HepG2 (cell line): ENCODE measurements around the gene VANGL2.

ENCODE experiments used
- CTCF ChIP-seq: sonication (generic); formaldehyde crosslinking; IDR thresholded peaks from 2 replicates; pipeline ENCODE4 v1.5.0; 2020; ENCODE audit warnings: mild to moderate bottlenecking, missing genetic modification reagents, moderate library complexity
- ELF4 ChIP-seq: sonication (generic); formaldehyde crosslinking; IDR thresholded peaks from 2 replicates; pipeline ENCODE4 v1.5.0; 2020; ENCODE audit warnings: missing genetic modification reagents, mild to moderate bottlenecking, moderate library complexity, borderline replicate concordance
- HCFC1 ChIP-seq: fragments of 150-350 bp; IDR thresholded peaks from 2 replicates; pipeline ENCODE4 v1.6.1; 2014; ENCODE audit warnings: low read depth, low read length
- MXD3 ChIP-seq: IDR thresholded peaks from 2 replicates; pipeline ENCODE4 v1.6.1; 2016; ENCODE audit warnings: mild to moderate bottlenecking, missing biosample characterization, missing genetic modification reagents
- POLR2AphosphoS5 ChIP-seq: IDR thresholded peaks from 2 replicates; pipeline ENCODE4 v1.6.1; 2012; ENCODE audit warnings: low read depth, low read length
- RBM39 ChIP-seq: fragments of 200-400 bp; formaldehyde crosslinking; IDR thresholded peaks from one replicate; pipeline ENCODE4 v1.6.1; 2018; ENCODE audit warnings: antibody characterized with exemption, mild to moderate bottlenecking, low read depth, low read length; ENCODE audit not compliant: poor library complexity, severe bottlenecking
- ZNF670 ChIP-seq: sonication (generic); formaldehyde crosslinking; IDR thresholded peaks from 2 replicates; pipeline ENCODE4 v1.8.0; 2022; ENCODE audit warnings: mild to moderate bottlenecking, missing genetic modification reagents, borderline replicate concordance

- no peak for TF ChIP-seq HCFC1
- no peak for TF ChIP-seq MXD3 (CRISPR knock-in tag)
- no peak for TF ChIP-seq ELF4 (CRISPR knock-in tag)
- no peak for TF ChIP-seq CTCF (CRISPR knock-in tag)
- TF ChIP-seq RBM39 = no peak
- no peak for TF ChIP-seq POLR2AphosphoS5
- no peak for TF ChIP-seq ZNF670 (CRISPR knock-in tag)
These were observed 24.4 kb upstream of the VANGL2 start for GRCh38 chr1:160375788-160376524.
